ENCODE data around the gene RAVER1. TPM values are rescaled to one million over a fixed set of nuclear protein-coding genes. Genes with fewer than 3 reads are reported as not detected.

The RAVER1 gene
- total RNA-seq, 4 donors from 2014 or later, result 10.0 to 15.9 (median 11.8) TPM

- no peak for DNase-seq
- H3K27me3 ChIP-seq, result no peaks in the 10 kb centered on the region
- TF ChIP-seq CTCF (IDR thresholded peaks at IDR 0.05 in 4 of 5, conservative IDR thresholded peaks at IDR 0.05 in 1 of 5) (no peak), POLR2A (IDR thresholded peaks at IDR 0.05) (no peak)
Observed at GRCh38 chr19:10365518-10365917, 32.2 kb upstream of the RAVER1 start.

GRCh38 chr19:10364644-10365043 lies 31.3 kb upstream of the RAVER1 start:
- ATAC-seq, result no peak
- no peaks in the 10 kb centered on the region for H3K4me1 ChIP-seq
- in situ Hi-C loops (cut with MboI; ENCODE audit: low sequenced_read_pairs in 4 of 4), result no loop called here
- H3K4me3 ChIP-seq, result no peak overlapping the region
- DNase-seq, result no peak
- intact Hi-C loops (cut with DNase I; ENCODE audit: low total_unique reads), result no loop called here
- no peaks in the 10 kb centered on the region for H3K9me3 ChIP-seq
- H3K36me3 ChIP-seq, result peaks cover 0 to 85% of the 10 kb centered on the region in 2 donors
- no peak overlapping the region for H3K27ac ChIP-seq
- H3K27me3 ChIP-seq, result no peaks in the 10 kb centered on the region
- TF ChIP-seq POLR2A (IDR thresholded peaks at IDR 0.05), result no peak
- no peak for TF ChIP-seq CTCF (IDR thresholded peaks at IDR 0.05 in 4 of 5, conservative IDR thresholded peaks at IDR 0.05 in 1 of 5)

More at GRCh38 chr19:10365518-10365917, 32.2 kb upstream of the RAVER1 start:
- in situ Hi-C loops (cut with MboI; ENCODE audit: low sequenced_read_pairs in 4 of 4) (no loop called here), intact Hi-C loops (cut with DNase I; ENCODE audit: low total_unique reads) (no loop called here)
- H3K4me3 ChIP-seq, result no peak overlapping the region
- no peaks in the 10 kb centered on the region for H3K4me1 ChIP-seq
- no peak for ATAC-seq
- no peak overlapping the region for H3K27ac ChIP-seq
- no peaks in the 10 kb centered on the region for H3K9me3 ChIP-seq
- peaks cover 0 to 76% of the 10 kb centered on the region in 2 donors for H3K36me3 ChIP-seq

DNA sequence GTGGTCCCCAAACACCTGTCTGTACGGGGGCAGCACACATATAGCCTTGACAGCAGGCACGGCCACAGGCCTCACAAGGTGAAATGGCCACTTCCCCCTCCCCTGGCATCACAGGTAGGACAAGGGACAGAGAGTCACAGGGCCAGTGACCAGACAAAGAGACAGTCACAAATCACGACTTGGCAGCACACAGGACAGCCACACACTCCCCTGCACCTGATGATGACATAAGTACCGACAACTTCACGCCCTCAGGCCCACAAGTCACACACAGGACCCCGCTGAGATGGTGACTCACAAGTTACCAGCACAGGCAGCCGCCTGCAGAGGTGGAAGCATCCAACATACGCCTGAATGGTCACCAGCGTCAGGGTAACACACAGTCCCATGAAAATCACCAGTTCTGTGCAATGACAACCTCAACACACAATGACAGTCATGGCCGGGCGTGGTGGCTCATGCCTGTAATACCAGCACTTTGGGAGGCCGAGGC lies 30.5 kb upstream of the RAVER1 start:
- H3K36me3 ChIP-seq, result peaks cover 0 to 92% of the 10 kb centered on the region in 2 donors
- no peaks in the 10 kb centered on the region for H3K4me1 ChIP-seq
- no peaks in the 10 kb centered on the region for H3K9me3 ChIP-seq
- H3K4me3 ChIP-seq, result no peak overlapping the region
- H3K27ac ChIP-seq, result no peak overlapping the region
- DNase-seq (no peak), ATAC-seq (no peak)
- H3K27me3 ChIP-seq, result no peaks in the 10 kb centered on the region
- intact Hi-C loops (cut with DNase I; ENCODE audit: low total_unique reads), result no loop called here
- TF ChIP-seq POLR2A (IDR thresholded peaks at IDR 0.05) (no peak), CTCF (IDR thresholded peaks at IDR 0.05 in 4 of 5, conservative IDR thresholded peaks at IDR 0.05 in 1 of 5) (no peak)
- in situ Hi-C loops (cut with MboI; ENCODE audit: low sequenced_read_pairs in 4 of 4), result no loop called here

DNA sequence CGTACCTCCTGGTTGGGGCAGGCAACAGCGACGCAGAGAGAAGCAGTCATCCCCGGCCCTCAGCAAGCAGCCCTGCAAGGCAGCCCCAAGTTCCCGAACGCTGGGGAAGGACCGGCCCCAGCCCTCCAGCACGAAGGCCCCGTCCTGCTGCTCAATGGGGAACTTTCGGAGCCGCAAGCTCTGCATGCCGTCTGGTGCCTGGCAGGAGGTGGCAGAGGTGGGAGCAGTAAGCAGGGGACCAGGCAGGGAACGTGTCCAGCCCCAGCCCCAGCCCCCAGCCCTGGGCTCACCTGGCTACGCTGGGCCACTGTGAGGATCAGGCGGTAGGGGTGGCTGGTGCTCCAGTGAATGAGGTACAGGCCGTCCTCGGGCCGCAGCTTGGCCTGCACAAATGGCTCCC lies 28.9 kb upstream of the RAVER1 start:
- TF ChIP-seq CTCF (IDR thresholded peaks at IDR 0.05 in 4 of 5, conservative IDR thresholded peaks at IDR 0.05 in 1 of 5) (no peak), POLR2A (IDR thresholded peaks at IDR 0.05) (no peak)
- no peak overlapping the region for H3K27ac ChIP-seq
- H3K27me3 ChIP-seq, result no peaks in the 10 kb centered on the region
- ATAC-seq, result no peak
- intact Hi-C loops (cut with DNase I; ENCODE audit: low total_unique reads) (no loop called here), in situ Hi-C loops (cut with MboI; ENCODE audit: low sequenced_read_pairs in 4 of 4) (no loop called here)
- peaks cover 0 to 94% of the 10 kb centered on the region in 2 donors for H3K36me3 ChIP-seq
- no peak for DNase-seq
- H3K4me1 ChIP-seq, result no peaks in the 10 kb centered on the region
- no peaks in the 10 kb centered on the region for H3K9me3 ChIP-seq
- no peak overlapping the region for H3K4me3 ChIP-seq

DNA sequence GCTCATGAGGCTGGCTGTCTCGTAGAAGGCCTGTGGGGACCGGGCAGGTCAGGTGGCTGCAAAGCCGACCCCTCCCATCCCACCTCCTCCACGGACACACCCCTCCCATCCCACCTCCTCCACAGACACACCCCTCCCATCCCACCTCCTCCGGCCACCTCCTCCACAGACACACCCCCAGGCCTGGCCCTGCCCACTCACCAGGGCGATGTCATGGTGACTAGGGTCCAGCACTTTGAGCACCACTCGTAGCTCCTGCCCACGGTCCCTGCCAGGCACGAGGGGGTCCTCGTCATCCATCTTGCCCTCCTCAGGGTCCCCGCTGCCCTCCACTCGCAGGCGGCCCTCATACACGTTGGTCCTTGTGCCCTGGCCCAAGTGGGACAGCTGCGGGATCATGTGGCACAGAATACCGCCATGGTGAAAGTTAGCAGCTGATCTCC lies 28.3 kb upstream of the RAVER1 start:
- DNase-seq, result no peak
- Histone ChIP-seq H3K27me3 (no peaks in the 10 kb centered on the region), H3K36me3 (peaks cover 0 to 90% of the 10 kb centered on the region in 2 donors), H3K4me3 (no peak overlapping the region), H3K4me1 (no peaks in the 10 kb centered on the region), H3K9me3 (no peaks in the 10 kb centered on the region), H3K27ac (no peak overlapping the region)
- intact Hi-C loops (cut with DNase I; ENCODE audit: low total_unique reads), result no loop called here
- TF ChIP-seq POLR2A (IDR thresholded peaks at IDR 0.05), result no peak
- TF ChIP-seq CTCF (IDR thresholded peaks at IDR 0.05 in 4 of 5, conservative IDR thresholded peaks at IDR 0.05 in 1 of 5), result no peak
- ATAC-seq, result no peak
- in situ Hi-C loops (cut with MboI; ENCODE audit: low sequenced_read_pairs in 4 of 4), result no loop called here

Data from gastrocnemius medialis (tissue), 4 donors.